B cell (primary cell): ENCODE data around the gene PLA2G2D.

Experiments used
- CTCF ChIP-seq: fragments of 200-600 bp; IDR thresholded peaks from one replicate; pipeline ENCODE4 v1.8.0; 2022; ENCODE audit warnings: antibody characterized with exemption, mild to moderate bottlenecking
- EZH2 ChIP-seq: IDR thresholded peaks from 2 replicates; pipeline ENCODE4 v1.6.1; 2012; ENCODE audit warnings: borderline replicate concordance, low read depth, mild to moderate bottlenecking, moderate library complexity, low read length; ENCODE audit not compliant: insufficient read depth, poor library complexity, severe bottlenecking

GRCh38 chr1:20079661-20080305, 39.6 kb downstream of the PLA2G2D start:
- TF ChIP-seq CTCF (no peak), EZH2 (no peak)
